Measurements from ENCODE around the gene LRIG1.

DNA sequence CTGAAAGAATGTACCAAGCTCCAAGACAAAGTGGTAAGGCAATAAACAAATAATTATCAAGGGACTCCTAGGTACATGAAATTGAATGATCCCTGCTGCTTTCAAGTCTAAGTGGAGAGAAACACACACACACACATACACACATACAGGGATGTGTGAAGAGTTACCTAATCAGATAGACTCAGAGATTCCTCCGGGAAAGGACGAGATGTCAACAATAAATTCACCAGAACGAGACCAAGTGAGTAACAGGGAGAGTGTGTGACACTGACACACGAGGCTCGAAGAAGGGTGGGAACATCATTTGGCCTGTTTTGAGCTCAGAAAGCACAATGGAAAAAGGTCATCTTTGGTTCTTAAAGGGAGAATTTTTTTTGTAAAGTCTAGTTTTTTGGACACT, 13.4 kb downstream of the LRIG1 start:
- TF ChIP-seq, protein P1, sequence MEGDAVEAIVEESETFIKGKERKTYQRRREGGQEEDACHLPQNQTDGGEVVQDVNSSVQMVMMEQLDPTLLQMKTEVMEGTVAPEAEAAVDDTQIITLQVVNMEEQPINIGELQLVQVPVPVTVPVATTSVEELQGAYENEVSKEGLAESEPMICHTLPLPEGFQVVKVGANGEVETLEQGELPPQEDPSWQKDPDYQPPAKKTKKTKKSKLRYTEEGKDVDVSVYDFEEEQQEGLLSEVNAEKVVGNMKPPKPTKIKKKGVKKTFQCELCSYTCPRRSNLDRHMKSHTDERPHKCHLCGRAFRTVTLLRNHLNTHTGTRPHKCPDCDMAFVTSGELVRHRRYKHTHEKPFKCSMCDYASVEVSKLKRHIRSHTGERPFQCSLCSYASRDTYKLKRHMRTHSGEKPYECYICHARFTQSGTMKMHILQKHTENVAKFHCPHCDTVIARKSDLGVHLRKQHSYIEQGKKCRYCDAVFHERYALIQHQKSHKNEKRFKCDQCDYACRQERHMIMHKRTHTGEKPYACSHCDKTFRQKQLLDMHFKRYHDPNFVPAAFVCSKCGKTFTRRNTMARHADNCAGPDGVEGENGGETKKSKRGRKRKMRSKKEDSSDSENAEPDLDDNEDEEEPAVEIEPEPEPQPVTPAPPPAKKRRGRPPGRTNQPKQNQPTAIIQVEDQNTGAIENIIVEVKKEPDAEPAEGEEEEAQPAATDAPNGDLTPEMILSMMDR (IDR thresholded peaks at IDR 0.05; ENCODE audit: low read depth, low read length, poor library complexity, severe bottlenecking), result no peak
- TF ChIP-seq EZH2phosphoT487 (IDR thresholded peaks at IDR 0.05; ENCODE audit: borderline replicate concordance, low read length), result no peak
